NCI-H2107 treated with DMSO at 0.1 percent for 48 hours (cell line): ENCODE data around the gene BCOR.

Source experiments
- DNase-seq: peaks from one replicate; lab custom pipeline; 2025; ENCODE audit not compliant: unreplicated experiment; lab: John Stamatoyannopoulos, UW

Gene BCOR

DNA sequence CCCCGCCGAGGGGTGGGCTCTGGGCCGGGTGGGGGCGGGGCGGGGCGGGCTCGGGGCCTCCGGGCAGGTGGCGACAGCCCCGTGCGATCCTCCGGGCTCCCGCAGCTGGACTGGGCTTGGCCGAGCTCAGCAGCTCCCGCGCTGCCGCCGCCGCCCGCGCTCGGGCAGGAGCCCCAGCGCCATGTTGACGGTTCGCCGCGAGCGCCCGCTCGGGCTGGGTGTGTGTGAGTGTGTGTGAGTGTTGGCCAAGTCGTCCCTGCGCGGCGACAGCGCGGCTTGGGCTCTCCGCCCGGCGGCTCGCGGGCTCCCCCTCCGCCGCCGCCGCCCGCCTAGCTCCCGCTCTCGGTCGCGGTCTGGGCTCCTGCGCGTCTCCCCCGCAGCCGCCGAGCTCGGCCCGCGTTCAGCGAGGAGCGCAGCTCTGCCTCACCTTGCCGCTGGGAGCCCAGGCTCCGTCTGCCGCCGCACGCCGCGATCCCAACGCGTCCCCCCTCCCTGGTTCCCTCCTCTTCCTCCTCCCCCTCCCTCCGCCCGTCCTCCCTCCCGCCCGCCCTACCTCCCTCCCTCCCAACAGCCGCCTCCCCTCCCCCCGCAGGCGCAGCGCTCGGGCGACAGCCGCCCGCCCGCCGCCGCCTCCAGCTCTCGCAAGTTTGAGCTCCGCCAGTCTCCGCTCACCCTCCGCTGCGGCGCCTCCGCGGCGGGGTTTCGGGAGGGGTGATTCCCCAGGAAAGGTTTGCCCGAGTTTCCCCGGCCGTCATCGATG lies at the start of gene BCOR:
Gene BCOR (minus strand): TSS at position 455 of the 760 bp plus-strand sequence. CDS start 20,029 bp downstream, outside the sequence.
- DNase-seq: no peak

DNA sequence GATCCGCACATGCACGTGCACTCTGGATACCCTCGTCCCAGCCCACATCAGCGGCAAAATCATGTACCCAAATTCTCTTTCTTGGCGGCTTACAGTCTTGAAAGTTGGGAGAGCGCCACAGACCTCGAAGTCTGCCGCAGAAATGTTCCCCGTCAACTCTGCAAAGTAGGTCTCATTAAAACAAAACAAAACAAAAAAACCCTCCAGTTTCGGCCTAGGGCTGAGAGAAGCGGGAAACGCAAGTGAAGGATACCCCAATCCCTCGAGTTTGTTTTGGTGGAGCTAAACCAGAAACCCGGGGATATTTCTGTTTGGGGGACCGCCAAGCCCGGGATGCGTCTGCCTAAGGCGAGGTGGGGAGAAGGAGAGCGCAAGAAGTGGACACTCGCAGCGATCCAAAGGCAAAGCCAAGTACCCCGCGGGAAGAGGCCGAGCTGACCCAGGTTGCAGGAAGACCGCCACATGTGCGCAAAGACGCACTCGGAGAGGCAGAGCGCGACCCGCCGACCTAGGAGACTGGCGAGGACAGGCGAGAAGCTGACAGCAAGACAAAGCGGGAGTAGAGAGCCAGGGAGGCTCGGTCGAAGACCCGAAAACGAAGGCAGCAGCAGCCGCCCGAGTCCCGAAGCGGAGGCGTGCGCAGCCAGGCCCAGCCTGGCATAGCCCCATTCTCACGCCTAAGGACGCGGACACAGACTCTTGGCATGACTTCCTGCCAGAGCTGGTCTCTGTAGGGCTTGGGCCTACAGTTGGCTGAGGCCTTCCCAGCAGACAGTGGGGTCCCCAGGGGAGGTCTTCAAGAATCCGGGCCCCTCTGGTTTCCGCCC lies 49.6 kb upstream of the BCOR start:
- no peak for DNase-seq

DNA sequence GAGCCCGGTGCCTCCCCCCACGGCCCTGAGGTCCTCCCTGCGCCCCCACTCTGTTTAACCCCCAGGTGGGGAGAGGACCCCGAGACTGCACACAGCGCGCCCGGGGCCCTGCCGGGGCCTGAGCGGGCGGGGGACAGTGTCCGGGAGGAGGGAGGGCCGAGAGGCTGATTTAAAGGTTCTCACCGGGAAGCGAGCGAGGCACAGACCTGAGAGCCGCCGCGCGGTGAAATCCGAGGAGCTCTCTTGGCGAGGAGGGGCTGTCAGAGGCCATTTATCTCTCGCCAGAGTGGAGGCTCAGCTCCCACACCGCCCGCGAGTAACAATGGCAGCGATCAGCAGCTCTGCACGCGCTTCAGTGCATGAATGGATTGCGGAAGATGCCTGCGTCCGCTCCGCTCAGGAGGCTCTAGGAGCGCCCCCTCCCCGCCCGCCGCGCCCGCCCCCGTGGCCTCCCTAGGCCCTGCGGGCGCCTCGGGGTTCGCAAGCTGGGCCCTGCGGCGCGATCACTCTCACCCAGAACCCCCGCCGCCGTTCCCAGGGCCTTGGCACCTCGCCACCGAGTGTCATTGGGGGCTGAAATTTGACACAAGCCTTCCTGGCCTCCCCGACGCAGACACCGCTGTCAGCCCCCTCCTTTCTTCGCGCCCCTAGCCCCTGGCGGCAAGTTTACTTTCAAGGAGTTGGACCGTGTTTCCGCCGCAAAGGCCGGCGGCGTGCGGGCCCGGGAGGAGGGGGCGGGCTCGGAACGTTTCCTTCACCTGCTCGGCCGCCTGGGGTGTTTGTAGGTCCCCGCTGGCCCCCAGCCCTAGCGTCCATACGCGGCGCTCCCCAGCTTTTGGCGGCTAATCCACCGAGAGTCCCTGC lies 48.7 kb upstream of the BCOR start:
- DNase-seq: peak; percentile 54

DNA sequence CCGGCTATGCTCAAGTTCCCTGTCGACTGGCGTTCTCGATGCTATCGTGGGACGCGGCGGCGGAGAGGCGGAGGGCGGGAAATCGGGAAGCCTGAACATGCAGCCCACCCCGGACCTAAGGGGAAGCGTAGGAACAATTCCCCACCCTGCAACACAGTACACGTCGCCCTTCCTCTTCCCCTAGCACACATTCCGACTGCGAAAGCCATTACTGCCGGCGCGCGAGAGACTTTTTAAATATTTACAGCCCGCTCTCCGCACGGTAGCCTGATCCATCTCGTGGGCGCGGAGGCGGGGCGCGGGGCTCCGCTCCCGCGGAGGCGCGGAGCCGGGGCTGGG lies 48.1 kb upstream of the BCOR start:
- no peak for DNase-seq

DNA sequence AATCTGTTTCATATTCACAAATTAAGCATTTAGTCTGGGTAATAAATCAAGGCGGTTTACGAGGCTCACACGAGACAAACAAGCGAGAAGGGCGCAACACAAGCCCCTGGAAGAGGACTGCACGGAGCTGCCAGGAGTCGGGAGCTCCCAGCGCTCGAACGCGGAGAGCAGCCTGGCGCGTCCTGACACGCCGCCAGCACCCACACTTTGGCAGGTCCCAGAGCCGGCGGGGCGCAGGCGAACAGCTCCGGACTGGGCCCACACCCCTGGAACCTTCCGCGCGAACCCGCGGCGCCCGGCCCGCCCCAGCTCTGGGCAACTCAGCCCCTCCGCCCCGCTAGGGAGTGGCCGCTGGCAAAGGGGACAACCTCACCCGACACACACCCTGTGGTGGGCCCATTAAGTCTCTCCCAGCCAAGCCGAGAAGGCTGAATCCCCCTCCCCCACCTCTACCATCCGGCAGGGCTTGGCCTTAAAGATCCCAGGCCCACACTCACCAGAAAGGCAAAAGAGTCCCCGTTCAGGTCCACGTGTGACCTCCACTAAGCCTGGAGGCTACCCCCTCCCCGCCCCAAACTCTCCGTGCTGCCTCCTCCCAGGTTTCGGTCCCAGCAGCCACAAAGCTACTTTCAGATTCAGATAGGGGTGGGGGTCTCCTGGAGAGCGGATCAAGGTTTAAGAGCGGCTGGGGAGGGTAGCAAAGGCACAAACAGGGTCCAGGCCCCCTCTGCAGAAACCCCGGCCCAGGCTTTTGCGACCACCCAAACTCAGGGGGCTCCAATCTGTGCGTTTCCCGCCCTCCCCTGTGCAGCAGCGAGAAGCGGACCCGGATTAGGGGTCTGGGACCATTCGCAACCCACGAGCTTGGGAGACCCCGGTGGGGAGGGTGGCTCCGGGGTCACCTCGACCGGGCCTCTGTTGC lies 47.5 kb upstream of the BCOR start:
- no peak for DNase-seq

DNA sequence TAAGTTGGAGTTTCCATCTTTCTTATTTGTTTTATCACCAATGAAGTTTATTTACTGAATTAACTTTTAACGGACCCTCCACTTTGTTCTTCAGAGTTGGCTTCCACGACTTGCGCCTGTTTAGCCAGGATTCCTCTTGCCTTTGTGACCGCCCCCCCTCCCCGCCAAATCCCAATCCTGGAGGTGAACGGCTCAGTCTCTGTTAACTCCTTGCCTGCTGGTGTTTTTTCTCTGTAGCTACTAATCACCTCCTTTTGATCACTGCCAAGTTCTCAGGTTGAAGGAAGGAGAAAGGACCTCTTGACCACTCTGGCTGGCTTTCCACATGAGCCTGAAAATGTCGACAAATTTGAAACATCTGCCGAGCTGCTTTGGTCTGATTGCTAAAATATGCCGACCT lies 46.8 kb upstream of the BCOR start:
- DNase-seq: no peak

DNA sequence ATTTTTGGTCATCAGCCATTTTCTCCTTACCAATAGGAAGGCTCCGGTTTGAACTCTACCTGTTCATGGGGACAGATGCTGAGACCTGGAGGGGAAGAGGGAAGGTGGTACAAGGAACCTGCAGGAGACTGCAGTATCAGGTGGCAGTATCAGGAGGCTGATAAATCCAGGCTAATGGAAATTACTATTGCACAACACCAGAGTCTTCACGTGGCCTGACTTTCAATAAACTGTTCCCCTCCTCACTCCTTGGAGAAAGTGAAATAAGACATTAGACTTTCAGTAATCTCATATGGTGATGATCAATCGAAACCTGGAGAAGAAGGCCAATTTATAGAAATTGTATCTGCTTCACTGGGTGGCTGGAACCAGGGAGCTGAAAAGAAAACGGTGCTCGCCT lies 46.2 kb upstream of the BCOR start:
- no peak for DNase-seq

DNA sequence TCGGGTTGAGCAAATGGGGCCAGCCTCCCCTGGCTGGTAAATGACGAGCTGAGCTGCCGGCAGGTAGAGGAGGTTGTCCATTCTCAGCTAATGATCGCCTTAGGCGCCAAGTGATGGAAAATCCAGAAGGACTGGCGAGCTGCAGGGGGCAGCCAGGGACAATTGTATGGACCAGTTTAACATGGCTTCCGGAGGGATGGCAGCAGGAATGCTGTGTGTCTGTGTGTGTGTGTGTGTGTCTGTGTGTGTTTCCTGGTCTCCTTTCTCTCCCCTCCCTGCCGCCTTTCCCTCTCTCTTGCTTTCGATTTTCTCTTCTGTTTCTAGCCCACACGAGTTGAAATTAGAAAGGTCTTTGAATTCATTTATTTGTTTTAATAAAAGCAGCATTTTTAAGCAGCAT lies 45.2 kb upstream of the BCOR start:
- DNase-seq: no peak

DNA sequence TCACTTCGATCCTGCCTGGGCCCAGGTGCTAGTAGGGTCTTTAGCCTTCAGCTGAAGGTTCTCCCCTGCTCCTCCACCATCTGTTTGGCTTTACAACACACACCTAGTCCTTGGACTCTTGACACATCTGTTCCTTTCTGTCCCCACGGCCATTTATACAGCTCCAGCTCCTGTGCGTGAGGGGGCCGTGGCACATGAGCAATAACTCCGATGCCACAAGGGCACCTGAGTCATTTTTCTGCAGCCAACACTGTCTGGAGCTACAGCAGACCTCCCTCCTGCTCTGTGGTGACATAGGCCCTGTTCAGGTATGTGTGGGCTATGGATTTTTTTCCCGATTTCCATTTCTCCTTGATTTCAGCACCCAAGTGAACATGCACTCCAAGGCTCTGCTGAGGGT lies 44.7 kb upstream of the BCOR start:
- no peak for DNase-seq

DNA sequence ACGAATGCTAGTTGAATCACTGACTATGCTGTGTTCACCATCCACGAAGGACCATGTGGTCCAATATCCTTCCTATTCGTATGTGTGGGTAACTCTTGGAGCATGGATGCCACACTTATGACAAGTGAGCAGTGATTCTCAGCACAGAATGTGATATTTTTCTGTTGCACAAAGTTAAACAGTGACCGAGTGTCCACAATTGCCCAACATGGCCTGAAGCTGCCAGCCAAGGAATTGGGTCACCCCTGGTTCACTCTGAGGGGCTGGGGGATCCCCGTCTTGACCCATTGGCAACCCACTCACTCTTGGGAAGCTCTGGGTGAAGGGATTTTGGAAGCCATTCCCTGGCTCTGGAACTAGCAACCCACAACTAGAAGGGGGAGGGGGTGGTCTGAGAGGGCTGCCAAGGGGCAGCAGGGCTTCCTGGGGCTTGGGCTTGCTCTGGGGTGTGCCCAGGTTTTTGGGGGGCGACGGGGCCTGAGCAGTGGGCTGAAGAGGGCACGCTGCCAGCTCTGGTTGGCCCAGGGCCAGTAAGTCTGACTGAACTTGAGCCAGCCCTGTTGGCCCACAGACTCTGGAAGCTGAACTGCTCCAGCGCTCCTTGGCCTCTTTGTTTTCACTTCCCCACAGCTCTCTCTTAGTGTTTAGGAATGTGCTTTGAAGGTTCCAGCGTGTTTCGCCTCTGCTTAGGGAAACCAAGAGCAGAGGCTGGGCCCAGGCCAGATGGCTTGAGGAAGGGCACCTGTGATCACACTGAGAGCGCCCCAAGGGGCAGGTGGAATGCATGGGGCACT lies 43.1 kb upstream of the BCOR start:
- no peak for DNase-seq

DNA sequence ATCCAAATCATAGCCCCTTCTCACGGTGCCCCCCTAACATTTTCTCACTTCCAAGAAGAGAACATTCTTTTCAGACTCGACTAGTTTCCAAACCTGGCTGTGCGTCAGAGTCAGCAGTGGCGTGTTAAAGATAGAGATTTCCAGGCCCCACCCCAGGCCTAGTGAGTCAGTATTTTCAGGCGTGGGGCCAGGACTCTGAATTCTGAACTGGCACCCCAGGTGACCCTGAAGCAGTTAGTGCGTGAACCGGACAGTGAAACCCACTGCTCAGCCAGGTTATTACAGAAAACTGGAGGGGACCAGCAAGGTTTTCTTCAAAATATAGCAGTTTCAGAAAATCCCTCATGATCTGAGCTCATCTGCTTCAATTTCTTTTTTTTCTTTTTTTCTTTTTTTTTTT lies 35.0 kb upstream of the BCOR start:
- no peak for DNase-seq

DNA sequence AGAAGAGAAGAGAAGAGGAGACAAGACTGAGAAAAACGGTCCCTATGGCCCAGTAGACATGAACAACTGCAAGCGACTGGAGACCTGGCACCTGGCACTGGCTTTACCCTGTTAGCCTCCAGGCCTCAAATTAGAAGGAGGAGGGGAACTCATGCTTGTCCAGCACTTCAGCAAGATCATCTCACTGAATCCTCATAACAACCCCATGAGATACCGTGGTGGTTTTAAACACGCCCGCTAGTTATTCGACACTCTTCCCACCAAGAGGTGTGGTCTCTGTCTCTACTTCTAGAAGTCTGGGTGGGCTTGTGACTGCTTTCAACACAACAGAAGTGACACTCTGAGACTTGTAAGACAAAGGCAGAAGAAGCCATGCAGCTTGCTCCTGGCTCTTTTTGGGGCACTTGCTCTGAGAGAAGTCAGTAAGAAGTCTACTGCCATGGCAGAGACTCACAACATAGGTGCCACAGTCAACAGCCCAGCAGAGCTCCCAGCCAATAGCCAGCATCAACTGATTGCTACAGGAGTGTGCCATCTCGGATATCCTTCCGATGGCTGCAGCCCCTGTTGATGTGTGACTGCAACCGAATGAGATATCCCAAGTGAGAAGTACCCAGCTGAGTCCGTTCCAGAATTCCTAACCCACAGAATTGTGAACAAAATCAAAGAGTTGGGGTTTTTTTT lies 34.0 kb upstream of the BCOR start:
- no peak for DNase-seq

DNA sequence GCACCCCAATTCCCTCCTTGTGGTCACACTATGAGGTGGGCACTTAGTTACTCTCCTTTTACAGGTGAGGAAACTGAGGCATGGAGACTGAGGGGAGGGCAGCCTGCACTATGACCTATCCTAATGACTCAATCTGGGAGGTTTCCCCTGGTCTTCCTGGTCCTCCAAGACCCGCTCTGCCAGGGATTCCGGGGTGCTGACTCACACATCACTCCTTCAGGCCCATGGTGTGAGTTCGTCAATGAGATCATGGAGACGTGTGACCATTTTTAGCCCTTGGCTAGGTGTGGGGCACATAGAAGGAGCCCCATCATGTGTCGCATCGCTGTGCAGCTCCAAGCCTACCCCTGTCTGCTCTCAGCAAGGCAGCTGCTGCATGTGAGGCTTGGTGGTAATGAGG lies 32.4 kb upstream of the BCOR start:
- DNase-seq: no peak

DNA sequence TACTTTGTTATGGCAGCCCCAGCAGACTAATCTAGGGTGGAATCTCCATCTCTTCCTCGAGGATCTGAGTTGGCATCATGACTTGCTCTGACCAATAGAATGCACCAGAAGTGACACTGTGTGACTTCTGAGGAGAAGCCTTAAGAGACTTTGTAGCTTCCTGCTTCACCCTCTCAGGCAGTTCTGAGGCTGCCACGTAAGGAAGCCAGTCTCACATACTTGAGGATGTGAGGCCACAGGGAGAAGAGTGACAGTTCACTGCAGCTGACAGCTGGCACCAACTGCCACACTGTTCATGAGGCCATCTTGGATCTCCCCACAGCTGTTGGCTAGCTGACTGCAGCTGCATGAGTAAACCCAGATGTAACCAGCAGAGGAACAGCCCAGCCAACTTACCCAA lies 29.3 kb upstream of the BCOR start:
- no peak for DNase-seq

DNA sequence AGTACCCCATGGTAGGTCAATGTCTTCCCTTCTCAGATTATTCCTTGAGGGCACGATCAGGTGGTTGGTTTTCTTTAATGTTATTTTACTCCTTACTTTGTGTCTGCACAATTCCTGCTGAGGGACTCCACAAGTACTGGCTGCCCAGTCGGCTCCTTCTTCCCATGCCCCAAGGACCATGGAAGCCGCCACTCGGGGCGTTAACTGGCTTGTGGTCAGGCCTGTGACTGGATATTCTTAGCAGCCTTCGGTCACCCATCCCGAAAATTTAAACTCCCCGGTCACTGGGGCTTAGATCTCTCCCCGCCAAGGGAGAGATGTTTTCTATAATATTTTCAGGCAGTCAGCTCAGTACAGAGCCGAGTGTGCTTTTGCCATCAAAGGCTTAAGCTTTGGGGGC lies 24.7 kb upstream of the BCOR start:
- DNase-seq: no peak

DNA sequence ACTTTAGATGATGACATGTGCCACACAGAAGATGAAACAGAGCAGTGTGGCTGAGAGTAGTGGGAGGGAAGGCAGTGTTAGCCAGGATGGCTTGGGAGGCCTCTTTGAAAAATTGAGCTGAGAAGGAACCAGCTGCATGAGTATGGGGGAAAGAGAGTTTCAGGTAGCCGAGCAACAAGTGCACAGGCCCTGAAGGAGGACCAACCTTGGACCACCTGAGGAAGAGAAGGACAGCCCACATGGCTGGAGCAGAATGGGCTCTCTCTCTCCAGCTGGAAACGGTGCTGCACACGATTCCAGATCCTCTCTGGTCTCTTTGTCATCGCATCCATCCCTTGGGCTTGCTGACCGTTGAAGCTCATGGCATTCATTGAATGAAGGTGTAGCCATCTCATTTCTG lies 23.9 kb upstream of the BCOR start:
- DNase-seq: no peak

DNA sequence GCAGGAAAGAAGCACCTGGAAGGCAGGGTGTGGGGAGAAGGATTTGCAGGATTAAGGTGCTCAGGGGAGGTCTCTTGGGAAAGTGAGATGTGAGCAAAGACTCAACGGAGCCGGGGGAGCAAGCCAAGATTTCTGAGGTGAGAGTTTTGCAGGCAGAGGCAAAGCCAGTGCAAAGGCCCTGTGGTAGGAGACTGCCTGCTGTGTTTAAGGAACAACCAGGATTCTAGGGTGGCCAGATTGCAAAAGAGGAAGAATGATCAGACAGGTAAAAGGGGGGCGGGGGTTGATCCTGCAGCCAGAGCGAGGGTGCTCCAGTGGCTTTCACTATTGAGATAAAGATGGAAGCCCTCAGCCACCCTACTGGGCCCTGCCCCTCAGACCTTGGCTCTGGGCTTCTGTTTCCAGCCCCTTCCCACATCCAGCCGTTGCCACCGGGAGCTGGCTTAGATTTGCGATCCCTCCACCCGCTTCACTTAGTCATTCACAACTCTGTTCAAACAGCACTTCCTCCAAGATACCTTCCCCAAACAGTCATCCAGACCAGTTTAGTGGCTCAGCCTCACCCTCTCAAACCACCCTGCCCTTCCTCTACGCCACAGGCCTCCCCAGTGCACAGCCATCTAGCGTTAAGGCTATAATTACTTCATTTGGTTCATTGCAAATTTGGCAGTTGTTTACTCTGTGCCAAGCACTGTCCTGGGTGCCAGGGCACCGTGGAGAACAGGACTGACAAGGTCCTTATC lies 23.3 kb upstream of the BCOR start:
- no peak for DNase-seq

DNA sequence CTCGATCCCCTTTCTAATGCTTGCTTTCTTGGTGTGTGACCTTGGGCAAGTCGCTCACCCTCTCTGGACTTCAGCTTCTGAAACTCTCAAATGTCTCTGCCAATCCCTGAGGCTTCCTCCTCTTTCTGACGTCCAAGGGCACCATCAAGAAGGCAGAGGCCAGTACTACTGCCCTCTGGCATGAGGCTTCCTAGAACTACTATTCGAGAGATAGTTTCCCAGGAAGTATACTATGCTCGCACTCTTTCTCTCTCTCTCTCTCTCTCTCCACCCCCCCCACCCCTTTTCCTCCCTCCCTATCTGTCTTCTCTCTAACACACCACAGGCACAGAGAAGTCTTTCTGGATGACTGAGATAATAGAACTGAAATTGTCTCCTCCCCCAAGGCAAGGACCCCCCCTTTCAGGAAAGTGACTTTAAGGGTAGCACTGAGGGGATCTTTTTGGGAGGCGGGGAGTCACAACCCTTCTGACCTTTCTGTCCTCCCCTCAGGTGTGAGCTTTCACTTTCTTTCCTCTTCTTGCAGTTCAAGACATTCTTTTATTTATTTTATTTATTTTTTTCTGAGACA lies 20.0 kb upstream of the BCOR start:
- DNase-seq: no peak
